HG02759 (cell line): ENCODE measurements around the gene UBE2J2.

Experiments
- ATAC-seq: cut with Tn5 transposase; IDR thresholded peaks from one replicate; pipeline ENCODE4 v1.9.1; 2021; ENCODE audit warnings: mild to moderate bottlenecking, moderate library complexity; ENCODE audit not compliant: unreplicated experiment

Gene UBE2J2

GRCh38 chr1:1216770-1217620, 56.7 kb downstream of the UBE2J2 start:
- no peak for ATAC-seq

GRCh38 chr1:1215881-1216605, 57.6 kb downstream of the UBE2J2 start:
- no peak for ATAC-seq

DNA sequence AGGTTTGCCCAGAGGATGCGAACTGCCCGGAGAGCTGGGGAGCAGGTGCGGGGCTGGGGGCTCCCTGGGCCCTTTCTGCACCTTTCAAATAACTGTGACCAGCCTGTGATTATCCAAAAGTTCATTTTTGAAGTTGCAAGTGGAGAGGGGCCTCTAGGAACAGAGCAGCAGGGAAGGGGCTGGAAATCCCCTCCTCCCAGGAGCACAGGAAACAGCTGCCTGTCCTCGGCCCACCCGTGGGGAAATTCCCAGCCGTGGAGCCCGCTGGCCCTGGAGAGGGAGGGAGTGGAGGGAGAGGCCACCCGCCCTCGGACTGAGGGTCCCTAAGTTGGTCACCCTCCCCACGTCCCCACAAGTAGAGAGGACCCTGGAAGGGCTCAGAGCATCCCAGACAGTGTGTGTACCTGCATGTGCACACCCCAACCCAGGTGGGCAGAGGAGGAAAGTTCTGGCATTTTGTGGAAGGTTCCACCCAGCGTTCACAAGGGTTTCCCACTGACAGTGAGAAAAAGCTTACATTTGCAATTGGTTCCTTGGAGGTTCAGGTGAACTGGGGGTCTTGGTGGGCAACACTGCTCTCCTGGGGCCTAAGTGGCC, 58.5 kb downstream of the UBE2J2 start:
- ATAC-seq = no peak

DNA sequence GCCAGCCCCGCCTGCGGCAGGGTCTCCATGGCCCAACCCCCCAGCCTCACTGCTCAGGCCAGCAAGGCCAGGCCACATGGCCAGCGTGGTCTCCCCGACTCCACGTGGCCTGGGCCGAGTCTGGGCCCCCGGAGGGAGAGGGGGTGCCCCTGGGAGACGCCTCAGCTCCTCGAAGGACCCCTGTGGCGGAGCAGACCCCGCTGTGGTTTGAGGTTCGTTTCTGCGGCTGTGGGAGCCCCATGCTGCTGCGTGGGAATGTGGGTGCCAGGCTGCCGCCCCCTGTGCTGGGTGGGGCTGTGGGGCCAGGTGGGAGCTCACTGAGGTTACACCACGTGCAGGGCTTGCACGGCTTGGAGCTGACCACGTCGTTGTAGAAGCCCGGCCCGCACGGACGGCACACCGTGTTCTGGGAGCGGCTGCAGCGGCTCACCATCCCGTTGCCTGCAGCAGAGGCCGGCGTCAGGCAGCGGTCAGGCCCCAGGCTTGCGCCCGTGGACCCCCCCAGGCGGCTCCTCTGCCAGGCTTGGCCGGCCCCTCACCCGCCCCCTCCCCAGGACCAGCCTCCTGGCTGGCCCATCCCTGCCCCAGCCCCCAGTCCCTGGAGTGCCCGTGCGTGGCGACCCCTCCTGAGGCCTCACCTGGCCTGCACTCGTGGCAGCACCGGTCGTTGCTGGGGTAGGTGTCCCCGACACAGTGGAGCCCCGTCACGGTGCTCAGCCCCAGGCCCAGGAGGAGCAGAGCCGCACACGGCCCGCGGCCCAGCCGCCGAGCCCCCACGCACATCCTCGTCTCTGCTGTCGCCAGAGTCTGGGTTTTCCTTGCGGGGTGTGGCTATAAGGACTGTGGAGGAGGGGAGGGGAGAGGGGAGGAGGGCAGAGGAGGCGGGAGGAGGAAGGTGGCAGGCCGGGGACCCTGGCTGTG, 60.0 kb downstream of the UBE2J2 start, which contains the start of gene TNFRSF4:
Gene TNFRSF4 (minus strand): TSS at position 809 of the 921 bp plus-strand sequence. CDS start 26 bp downstream, at position 783.
- no peak for ATAC-seq

DNA sequence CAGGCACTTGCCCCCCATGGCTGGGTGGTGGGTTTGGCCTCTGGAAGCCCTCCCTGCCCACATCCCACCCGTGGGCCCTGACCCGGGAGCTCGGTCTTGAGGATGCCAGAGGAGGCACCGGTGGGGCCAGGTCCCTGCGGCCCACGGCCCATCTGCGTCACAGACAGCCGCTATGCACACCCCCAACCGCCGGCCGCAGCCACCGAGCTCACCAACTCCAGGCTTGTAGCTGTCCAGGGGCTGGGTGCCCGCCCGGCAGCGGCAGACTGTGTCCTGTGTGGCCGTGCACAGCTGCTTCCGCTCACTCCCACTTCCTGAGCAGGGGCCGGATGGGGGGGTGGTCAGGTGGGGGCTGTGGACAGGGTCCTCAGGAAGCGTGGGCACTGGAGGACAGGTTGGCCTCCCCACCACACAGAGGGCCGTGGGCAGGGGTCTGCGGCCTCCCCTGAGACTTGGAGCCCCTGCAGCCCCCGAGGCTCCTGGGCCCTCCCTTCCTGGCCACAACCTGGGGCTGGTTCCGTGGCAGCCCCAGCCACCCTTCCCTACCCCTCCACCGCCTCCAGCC, 60.8 kb downstream of the UBE2J2 start:
- no peak for ATAC-seq

DNA sequence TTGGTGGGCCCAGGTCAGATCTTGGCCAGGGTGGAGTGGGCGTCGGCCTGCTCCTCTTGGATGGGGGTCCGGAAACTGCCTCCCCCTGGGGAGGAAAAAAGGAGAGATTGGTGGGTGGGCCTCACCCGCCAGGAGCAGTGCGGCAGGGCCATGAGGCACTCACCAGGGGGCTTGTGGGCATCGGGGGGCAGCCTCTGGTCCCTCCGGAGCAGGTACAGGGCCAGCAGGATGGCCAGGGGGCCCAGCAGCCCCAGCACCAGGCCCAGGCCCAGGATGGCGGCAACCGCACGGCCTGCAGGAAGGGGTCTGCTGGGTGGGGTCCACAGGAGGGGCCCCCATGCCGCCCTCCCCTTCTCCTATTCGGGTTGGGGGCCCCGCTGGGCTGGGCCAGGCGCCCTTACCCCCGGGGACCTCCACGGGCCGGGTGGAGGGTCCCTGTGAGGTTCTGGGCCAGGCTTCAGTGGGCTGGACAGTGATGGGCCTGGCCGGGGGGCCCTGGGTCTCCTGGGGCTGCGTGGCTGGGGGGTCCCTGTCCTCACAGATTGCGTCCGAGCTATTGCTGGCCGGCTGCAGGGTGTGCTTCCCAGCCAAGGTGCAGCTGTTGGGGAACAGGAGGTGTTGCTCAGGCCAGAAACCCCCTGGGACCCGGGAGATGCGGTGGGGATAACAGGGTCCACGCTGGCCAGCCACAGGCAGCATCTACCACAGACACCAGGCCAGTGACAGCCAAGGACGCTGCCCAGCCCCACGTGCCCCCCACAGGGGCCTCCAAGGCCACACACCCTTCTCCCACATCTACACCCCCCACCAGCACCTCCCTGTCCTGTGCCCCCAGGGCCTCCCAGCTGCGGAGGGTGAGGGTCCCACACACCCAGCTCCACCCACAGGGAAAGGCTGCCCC, 61.9 kb downstream of the UBE2J2 start:
- ATAC-seq = no peak

DNA sequence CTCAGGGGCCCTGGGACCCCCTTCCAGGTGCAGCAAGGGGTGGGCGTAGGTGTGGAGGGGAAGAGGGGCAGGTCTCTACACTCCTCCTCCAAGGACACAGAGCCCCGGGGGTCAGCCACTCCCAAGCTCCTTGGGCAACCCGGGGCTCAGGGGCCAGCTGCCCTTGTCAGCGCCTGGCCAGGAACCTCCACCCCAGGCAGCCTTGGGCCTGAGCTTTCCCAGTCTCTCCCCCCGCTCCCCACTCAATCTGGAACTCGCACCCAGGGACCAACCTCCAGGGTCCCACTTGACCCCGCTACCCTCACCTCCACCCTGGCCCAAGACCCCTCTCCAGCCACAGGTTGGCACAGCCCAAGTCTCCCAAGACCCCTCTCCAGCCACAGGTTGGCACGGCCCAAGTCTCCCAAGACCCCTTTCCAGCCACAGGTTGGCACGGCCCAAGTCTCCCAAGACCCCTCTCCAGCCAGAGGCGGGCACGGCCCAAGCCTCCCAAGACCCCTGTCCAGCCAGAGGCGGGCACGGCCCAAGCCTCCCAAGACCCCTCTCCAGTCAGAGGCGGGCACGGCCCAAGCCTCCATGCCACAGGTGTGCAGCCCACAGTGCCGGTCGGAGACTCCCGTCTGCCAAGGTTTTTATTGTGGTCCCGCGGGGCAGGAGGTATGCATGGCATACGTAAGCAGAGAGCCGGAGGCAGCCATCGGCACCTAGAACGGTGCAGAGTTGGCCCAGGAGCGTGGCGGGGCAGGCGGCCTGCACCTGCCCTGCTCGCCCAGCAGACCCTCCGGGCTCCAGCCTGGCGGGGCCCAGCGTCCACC, 62.7 kb downstream of the UBE2J2 start:
- no peak for ATAC-seq

DNA sequence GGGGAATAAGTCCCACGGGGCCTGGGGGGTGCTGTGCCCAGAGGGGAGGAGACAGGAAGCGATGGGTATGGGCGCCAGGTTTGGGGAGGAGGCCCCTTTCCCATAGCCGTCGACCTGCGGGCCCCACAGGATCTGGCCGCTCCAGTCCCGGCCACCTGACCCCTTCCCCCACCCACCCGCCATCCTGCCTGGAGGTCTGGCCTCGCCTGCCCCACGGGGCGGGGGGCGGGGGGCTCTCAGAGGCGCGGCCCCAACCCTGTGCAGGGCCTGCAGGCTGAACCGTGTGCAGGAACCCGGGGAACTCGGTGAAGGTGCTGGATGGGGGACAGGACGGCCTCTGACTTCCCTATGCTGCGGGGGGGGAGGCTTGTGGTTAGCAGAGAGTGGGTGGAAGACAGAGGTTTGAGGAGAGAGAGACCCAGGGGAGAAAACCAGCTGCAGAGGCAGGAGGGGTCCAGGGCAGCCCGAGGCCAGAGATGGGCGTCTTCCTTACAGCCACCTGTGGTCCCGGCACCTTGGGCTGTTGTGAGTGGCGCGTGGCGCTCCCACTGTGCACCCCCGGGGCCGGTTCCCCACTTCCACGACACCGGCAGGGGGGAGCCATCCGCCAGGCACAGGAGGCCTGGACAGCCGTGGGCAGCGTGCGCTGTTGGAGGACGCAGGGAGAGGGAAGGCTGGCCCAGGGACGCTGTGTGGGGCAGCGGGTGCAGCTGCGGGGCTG, 64.8 kb downstream of the UBE2J2 start:
- no peak for ATAC-seq

- ATAC-seq = no peak
These were observed 66.1 kb downstream of the UBE2J2 start for GRCh38 chr1:1207571-1207892.

GRCh38 chr1:1206966-1207531, 66.6 kb downstream of the UBE2J2 start:
- ATAC-seq = no peak

GRCh38 chr1:1206376-1206965, 67.2 kb downstream of the UBE2J2 start, which contains the start of gene TNFRSF18:
Gene TNFRSF18, minus strand, starts transcription at chr1:1206592. Its CDS starts 21 bp downstream, at chr1:1206571.
- ATAC-seq = no peak

DNA sequence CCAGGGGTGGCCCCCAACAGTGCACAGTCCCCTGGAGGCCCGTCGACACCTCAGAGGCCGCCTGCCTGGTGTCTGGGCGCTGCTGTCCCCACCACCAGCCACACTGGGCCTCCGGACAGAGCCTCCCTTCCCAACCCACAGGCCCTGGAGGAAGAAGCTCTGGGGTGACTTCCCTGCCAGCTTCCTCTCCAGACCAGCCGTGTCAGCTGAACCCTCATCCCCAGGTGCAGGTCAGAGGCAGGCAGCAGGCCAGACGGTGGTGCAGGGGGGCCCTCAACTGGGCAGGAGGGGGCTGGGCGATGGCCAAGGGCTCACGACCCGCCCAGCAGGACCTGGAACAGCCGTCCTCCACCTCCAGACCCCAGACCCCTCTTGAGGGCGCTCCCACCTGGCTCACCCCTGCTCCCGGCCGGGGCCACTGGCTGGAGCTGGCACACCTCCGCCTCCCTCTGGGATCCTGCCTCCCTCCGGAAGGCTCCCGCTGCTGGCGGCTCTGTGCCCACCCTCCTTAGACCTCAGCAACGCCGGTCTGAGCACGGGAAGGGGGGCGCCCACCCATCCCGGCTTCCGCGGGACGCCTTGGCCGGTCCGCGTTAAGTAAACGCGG, 67.8 kb downstream of the UBE2J2 start:
- ATAC-seq = no peak

GRCh38 chr1:1204998-1205768, 68.5 kb downstream of the UBE2J2 start:
- no peak for ATAC-seq

DNA sequence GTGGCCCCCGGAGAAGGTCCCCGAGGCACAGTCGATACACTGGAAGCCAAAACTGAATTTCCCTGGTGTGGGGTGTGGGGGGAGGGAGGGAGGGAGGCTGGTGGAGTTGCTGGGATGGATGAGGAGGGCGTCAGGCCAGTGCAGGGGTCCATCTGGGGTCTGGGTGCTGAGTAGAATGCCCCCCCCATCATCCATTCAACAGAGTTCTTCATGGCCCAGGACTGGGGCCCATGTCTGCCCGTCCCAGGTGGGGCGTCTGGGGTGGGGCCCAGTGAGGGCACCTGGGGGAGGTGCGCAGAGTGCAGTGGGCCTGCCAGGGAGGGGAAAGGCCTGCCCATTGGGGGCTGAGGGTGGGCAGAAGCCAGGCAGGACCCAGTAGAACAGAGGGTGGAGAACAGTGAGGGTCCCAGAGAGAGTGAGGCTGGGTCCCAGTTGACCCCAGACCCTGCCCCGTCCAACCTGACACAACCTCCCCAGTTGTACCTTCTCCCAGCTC, 69.2 kb downstream of the UBE2J2 start:
- ATAC-seq = no peak
